Kidney (tissue), 14 donors: Measurements from ENCODE around the gene DST. TPM values are rescaled to one million over a fixed set of nuclear protein-coding genes. Genes with fewer than 3 reads are reported as not detected.

Experiments
- DNase-seq, 5 donors: peaks; one replicate each; pipeline ENCODE4 v3.0.0-alpha.2; 2013 to 2020
- FAIRE-seq: peaks from 2 replicates; lab custom pipeline; 2012; peaks lifted over from hg19 to GRCh38; lab: Jason Lieb, UNC
- H3K27ac ChIP-seq, 2 donors: one replicate each; pipeline ENCODE4 v1.7.0; 2013; ENCODE audit warnings: low read depth in 2 of 2, low read length in 2 of 2, inconsistent platforms in 1 of 2
- H3K27me3 ChIP-seq: one replicate; pipeline ENCODE4 v1.7.1; 2013; ENCODE audit warnings: low read length, inconsistent platforms; ENCODE audit not compliant: control insufficient read depth, insufficient read depth
- H3K36me3 ChIP-seq, 3 donors: one replicate each; pipeline versions ENCODE4 v1.7.0 to v1.7.1; 2013; ENCODE audit warnings: low read length in 3 of 3, control low read depth in 1 of 3, inconsistent platforms in 1 of 3; ENCODE audit not compliant: insufficient read depth in 3 of 3, control insufficient read depth in 2 of 3
- H3K4me1 ChIP-seq, 3 donors: one replicate each; pipeline versions ENCODE4 v1.7.0 to v1.7.1; 2013; ENCODE audit warnings: low read length in 3 of 3, inconsistent platforms in 1 of 3, low read depth in 1 of 3; ENCODE audit not compliant: control insufficient read depth in 2 of 3, insufficient read depth in 2 of 3
- H3K4me3 ChIP-seq, 3 donors: one replicate each; pipeline versions ENCODE4 v1.7.0 to v1.8.1; 2013; ENCODE audit warnings: low read length in 3 of 3, control low read depth in 1 of 3, inconsistent platforms in 1 of 3
- H3K9ac ChIP-seq, 3 donors: one replicate each; pipeline versions ENCODE4 v1.7.0 to v1.7.1; 2013; ENCODE audit warnings: low read length in 3 of 3, control low read depth in 1 of 3, inconsistent platforms in 1 of 3
- H3K9me3 ChIP-seq, 3 donors: one replicate each; pipeline versions ENCODE4 v1.7.0 to v1.7.1; 2013; ENCODE audit warnings: low read length in 3 of 3, control low read depth in 1 of 3, inconsistent platforms in 1 of 3; ENCODE audit not compliant: control insufficient read depth in 2 of 3, insufficient read depth in 1 of 3
- CTCF ChIP-seq: IDR thresholded peaks from 3 replicates; pipeline ENCODE4 v1.5.1; 2012; ENCODE audit warnings: mild to moderate bottlenecking, moderate library complexity, borderline replicate concordance; ENCODE audit not compliant: insufficient read depth; ENCODE audit errors: extremely low read depth
- intact Hi-C: fragments of 100-400 bp; cut with DNase I; formaldehyde crosslinking; loops from one replicate; pipeline ENCODE4 v1.11.1; 2022
- polyA plus RNA-seq: library from polyadenylated mRNA; stranded (reverse); fragments of 350-450 nt; fragmentation: Illumina TruSeq; extraction: RNeasy Lipid Tissue Mini Kit (QIAGEN cat#74804); gene quantifications from one replicate; pipeline ENCODE4 v1.2.3, GENCODE V29; 2014; ENCODE audit warnings: low read depth, low replicate concordance; ENCODE audit not compliant: insufficient read depth
- total RNA-seq: library from RNA; stranded (reverse); fragmentation: NEBNext Ultra II Directional; extraction: Animal tissue kit (Norgen Biotek cat#: 25700); gene quantifications from one replicate; pipeline ENCODE4 v1.2.1, GENCODE V29; 2021
- donor health status: control.
- donor health status: control.
- donor health status: control.
- donor health status: control.
- donor health status: control.
- donor health status: DM: yes; HTN: yes; CAD: no.
- donor health status: Normal renal cell carcinoma (clear cell type).

Gene DST
- total and polyA plus RNA-seq, 2 donors from 2014 or later: 68.2 to 259 TPM

GRCh38 chr6:56437171-56437900 is 205.4 kb downstream of the DST start:
- DNase-seq (no peak), FAIRE-seq (peak; percentile 15)
- intact Hi-C loops: no loop called here
- Histone ChIP-seq H3K9me3 (no peaks in the 10 kb centered on the region), H3K4me3 (no peak overlapping the region), H3K36me3 (no peaks in the 10 kb centered on the region), H3K27me3 (no peaks in the 10 kb centered on the region), H3K4me1 (peaks cover 0 to 7% (median 0%) of the 10 kb centered on the region in 3 donors), H3K27ac (peak overlapping the region in 1 of 2 donors; percentile 33), H3K9ac (no peak overlapping the region)
- no peak for TF ChIP-seq CTCF

DNA sequence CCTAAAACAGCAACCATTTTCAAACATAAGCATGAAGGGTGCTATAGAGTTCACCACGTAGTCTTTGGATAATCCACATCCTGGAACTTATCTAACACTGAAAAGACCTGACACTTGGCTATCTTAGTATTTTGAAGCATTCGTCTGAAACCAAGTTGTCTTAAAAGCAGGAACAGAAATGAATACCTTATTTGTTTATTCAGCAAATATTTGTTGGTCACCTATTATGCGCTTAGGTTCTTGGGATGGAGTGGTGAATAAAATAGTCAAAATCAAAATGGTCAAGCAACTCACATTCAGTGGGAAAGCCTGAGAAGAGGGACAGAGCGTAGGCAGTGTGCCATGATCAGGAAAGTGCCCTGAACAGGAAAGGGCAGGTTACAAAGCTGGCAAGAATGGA is 206.9 kb downstream of the DST start:
- Histone ChIP-seq H3K4me1 (peaks cover 0 to 7% (median 0%) of the 10 kb centered on the region in 3 donors), H3K4me3 (no peak overlapping the region), H3K9ac (no peak overlapping the region), H3K9me3 (no peaks in the 10 kb centered on the region), H3K27ac (no peak overlapping the region), H3K36me3 (no peaks in the 10 kb centered on the region), H3K27me3 (no peaks in the 10 kb centered on the region)
- intact Hi-C loops: no loop called here
- FAIRE-seq (no peak), DNase-seq (no peak)
- no peak for TF ChIP-seq CTCF

- Histone ChIP-seq H3K27me3 (no peaks in the 10 kb centered on the region), H3K36me3 (no peaks in the 10 kb centered on the region), H3K27ac (no peak overlapping the region), H3K4me3 (no peak overlapping the region), H3K9me3 (no peaks in the 10 kb centered on the region), H3K4me1 (peaks cover 0 to 4% (median 0%) of the 10 kb centered on the region in 3 donors), H3K9ac (no peak overlapping the region)
- intact Hi-C loops: no loop called here
- TF ChIP-seq CTCF: no peak
- DNase-seq (no peak), FAIRE-seq (no peak)
These were observed 207.4 kb downstream of the DST start for GRCh38 chr6:56435326-56435725.
